ENCODE measurements around the gene CFDP1.

GRCh38 chr16:75457485-75458021, 24.2 kb upstream of the CFDP1 start:
- TF ChIP-seq ZNF768 (tag by site-specific recombination; IDR thresholded peaks at IDR 0.05) (no peak), CTCF (tag by site-specific recombination; IDR thresholded peaks at IDR 0.05) (no peak), ZNF214 (tag by site-specific recombination; IDR thresholded peaks at IDR 0.05; ENCODE audit: borderline replicate concordance) (no peak), ZNF121 (tag by site-specific recombination; IDR thresholded peaks at IDR 0.05) (no peak)
